Liver (tissue), 9 donors: ENCODE data around the gene DRD1. TPM values are rescaled to one million over a fixed set of nuclear protein-coding genes. Genes with fewer than 3 reads are reported as not detected.
A peak's percentile ranks its signal among the peaks of the same experiment; 100 is the strongest.

Source experiments
- DNase-seq: peaks from one replicate; pipeline ENCODE4 v3.0.0-alpha.2; 2017; ENCODE audit warnings: low spot score
- H3K27ac ChIP-seq, 2 donors: one replicate each; pipeline ENCODE4 v1.7.0; 2013; ENCODE audit warnings: inconsistent platforms in 2 of 2, low read length in 2 of 2, control low read depth in 1 of 2, low read depth in 1 of 2, mild to moderate bottlenecking in 1 of 2
- H3K27me3 ChIP-seq, 4 donors: one replicate each; pipeline versions ENCODE4 v1.6.1 to v1.7.0; 2013; ENCODE audit warnings: low read length in 3 of 4, inconsistent platforms in 1 of 4, mild to moderate bottlenecking in 1 of 4, moderate library complexity in 1 of 4; ENCODE audit not compliant: control insufficient read depth in 4 of 4, insufficient read depth in 4 of 4
- H3K36me3 ChIP-seq, 4 donors: one replicate each; pipeline versions ENCODE4 v1.6.1 to v1.7.0; 2013; ENCODE audit warnings: low read length in 3 of 4, mild to moderate bottlenecking in 3 of 4, low read depth in 1 of 4, moderate library complexity in 1 of 4; ENCODE audit not compliant: control insufficient read depth in 4 of 4, insufficient read depth in 3 of 4
- H3K4me1 ChIP-seq, 4 donors: one replicate each; pipeline versions ENCODE4 v1.6.1 to v1.7.0; 2013; ENCODE audit warnings: low read length in 3 of 4, mild to moderate bottlenecking in 3 of 4, moderate library complexity in 1 of 4; ENCODE audit not compliant: control insufficient read depth in 4 of 4, insufficient read depth in 4 of 4
- H3K4me3 ChIP-seq, 3 donors: one replicate each; pipeline versions ENCODE4 v1.6.1 to v1.7.0; 2013; ENCODE audit warnings: low read length in 3 of 3, control low read depth in 1 of 3, low read depth in 1 of 3, mild to moderate bottlenecking in 1 of 3
- H3K9ac ChIP-seq, 2 donors: one replicate each; pipeline ENCODE4 v1.7.0; 2013; ENCODE audit warnings: low read length in 2 of 2, mild to moderate bottlenecking in 2 of 2, moderate library complexity in 2 of 2, control low read depth in 1 of 2, low read depth in 1 of 2
- H3K9me3 ChIP-seq, 4 donors: one replicate each; pipeline versions ENCODE4 v1.6.1 to v1.7.0; 2013; ENCODE audit warnings: low read length in 3 of 4; ENCODE audit not compliant: control insufficient read depth in 4 of 4
- ATF3 ChIP-seq: IDR thresholded peaks from 2 replicates; pipeline ENCODE4 v1.6.1; 2016; ENCODE audit warnings: antibody characterized with exemption
- EGR1 ChIP-seq, 2 donors: IDR thresholded peaks; 2 replicates each; pipeline ENCODE4 v1.6.1; 2016 to 2018; ENCODE audit warnings: antibody characterized with exemption in 2 of 2, low read depth in 2 of 2
- FOXA2 ChIP-seq: IDR thresholded peaks from 2 replicates; pipeline ENCODE4 v1.6.1; 2016; ENCODE audit warnings: antibody characterized with exemption
- GABPA ChIP-seq, 2 donors: IDR thresholded peaks in 1 of 2; conservative IDR thresholded peaks in 1 of 2; 2 replicates each; pipeline ENCODE4 v1.6.1; 2016; ENCODE audit warnings: antibody characterized with exemption in 2 of 2, mild to moderate bottlenecking in 1 of 2, moderate library complexity in 1 of 2
- HNF4A ChIP-seq, 2 donors: conservative IDR thresholded peaks; 2 replicates each; pipeline ENCODE4 v1.6.1; 2016; ENCODE audit warnings: antibody characterized with exemption in 2 of 2, mild to moderate bottlenecking in 2 of 2
- HNF4G ChIP-seq: IDR thresholded peaks from 2 replicates; pipeline ENCODE4 v1.6.1; 2016; ENCODE audit warnings: antibody characterized with exemption
- JUND ChIP-seq, 2 donors: IDR thresholded peaks; 2 replicates each; pipeline ENCODE4 v1.6.1; 2016; ENCODE audit warnings: antibody characterized with exemption in 2 of 2
- MAX ChIP-seq: IDR thresholded peaks from 2 replicates; pipeline ENCODE4 v1.6.1; 2016; ENCODE audit warnings: antibody characterized with exemption
- NR2F2 ChIP-seq: IDR thresholded peaks from 2 replicates; pipeline ENCODE4 v1.6.1; 2016; ENCODE audit warnings: antibody characterized with exemption
- RAD21 ChIP-seq, 2 donors: IDR thresholded peaks; 2 replicates each; pipeline ENCODE4 v1.6.1; 2016; ENCODE audit warnings: antibody characterized with exemption in 2 of 2, mild to moderate bottlenecking in 2 of 2
- RXRA ChIP-seq, 2 donors: IDR thresholded peaks; 2 replicates each; pipeline ENCODE4 v1.6.1; 2017 to 2018; ENCODE audit warnings: antibody characterized with exemption in 2 of 2, mild to moderate bottlenecking in 1 of 2
- SP1 ChIP-seq: IDR thresholded peaks from 2 replicates; pipeline ENCODE4 v1.6.1; 2018; ENCODE audit warnings: antibody characterized with exemption, mild to moderate bottlenecking
- TAF1 ChIP-seq: conservative IDR thresholded peaks from 2 replicates; pipeline ENCODE4 v1.6.1; 2016; ENCODE audit warnings: antibody characterized with exemption, mild to moderate bottlenecking
- YY1 ChIP-seq: IDR thresholded peaks from 2 replicates; pipeline ENCODE4 v1.6.1; 2016; ENCODE audit warnings: antibody characterized with exemption, mild to moderate bottlenecking
- WGBS: extraction: QIAGEN DNeasy Blood & Tissue Kit; methylation state at CpG from one replicate; pipeline ENCODE4 v1.1.7; 2013; 5-methylcytosine and 5-hydroxymethylcytosine counted together
- polyA plus RNA-seq, 2 donors: library from polyadenylated mRNA; stranded (reverse) in 1 of 2; unstranded in 1 of 2; fragments of 200-250 nt in 1 of 2; fragments of >200 nt in 1 of 2; fragmentation: Nextera tagmentation in 1 of 2; extraction: Ambion mirVana in 1 of 2; gene quantifications; one replicate each; pipeline versions ENCODE4 v1.2.1 to v1.2.3, GENCODE V29; 2013 to 2015
- total RNA-seq, 2 donors: library from RNA; depleted of rRNA; stranded (reverse); fragments of >200 nt; gene quantifications; one replicate each; pipeline ENCODE4 v1.2.3, GENCODE V29; 2014
- TF ChIP-seq, protein P1 (sequence below): IDR thresholded peaks from 2 replicates; pipeline ENCODE4 v1.6.1; 2016; ENCODE audit warnings: antibody characterized with exemption
- TF ChIP-seq, protein P2 (sequence below): fragments of 150-350 bp; IDR thresholded peaks from 2 replicates; pipeline ENCODE4 v1.5.1; 2017; ENCODE audit warnings: improper control_type of control experiment, low read depth, low read length; ENCODE audit not compliant: missing input control
- TF ChIP-seq, protein P3 (sequence below): IDR thresholded peaks from 2 replicates; pipeline ENCODE4 v1.6.1; 2016; ENCODE audit warnings: antibody characterized with exemption, mild to moderate bottlenecking
- donor health status: healthy.
- donor health status: healthy.
- donor health status: healthy.
- donor health status: healthy.
- donor health status: healthy.

Gene DRD1
- total and polyA plus RNA-seq, 4 donors: 0.05 to 0.17 TPM; not detected in 2

- no peaks in the 10 kb centered on the region for H3K9me3 ChIP-seq
- H3K9ac ChIP-seq: no peak overlapping the region
- no peaks in the 10 kb centered on the region for H3K27me3 ChIP-seq
- no peaks in the 10 kb centered on the region for H3K36me3 ChIP-seq
- H3K4me3 ChIP-seq: no peak overlapping the region
- DNase-seq: peak; percentile 44
- no peak for TF ChIP-seq GABPA (IDR thresholded peaks at IDR 0.05 in 1 of 2, conservative IDR thresholded peaks at IDR 0.05 in 1 of 2)
- TF ChIP-seq NR2F2: no peak
- TF ChIP-seq RAD21 (IDR thresholded peaks at IDR 0.05): peak; percentile 70 to 85
- TF ChIP-seq, protein P1, sequence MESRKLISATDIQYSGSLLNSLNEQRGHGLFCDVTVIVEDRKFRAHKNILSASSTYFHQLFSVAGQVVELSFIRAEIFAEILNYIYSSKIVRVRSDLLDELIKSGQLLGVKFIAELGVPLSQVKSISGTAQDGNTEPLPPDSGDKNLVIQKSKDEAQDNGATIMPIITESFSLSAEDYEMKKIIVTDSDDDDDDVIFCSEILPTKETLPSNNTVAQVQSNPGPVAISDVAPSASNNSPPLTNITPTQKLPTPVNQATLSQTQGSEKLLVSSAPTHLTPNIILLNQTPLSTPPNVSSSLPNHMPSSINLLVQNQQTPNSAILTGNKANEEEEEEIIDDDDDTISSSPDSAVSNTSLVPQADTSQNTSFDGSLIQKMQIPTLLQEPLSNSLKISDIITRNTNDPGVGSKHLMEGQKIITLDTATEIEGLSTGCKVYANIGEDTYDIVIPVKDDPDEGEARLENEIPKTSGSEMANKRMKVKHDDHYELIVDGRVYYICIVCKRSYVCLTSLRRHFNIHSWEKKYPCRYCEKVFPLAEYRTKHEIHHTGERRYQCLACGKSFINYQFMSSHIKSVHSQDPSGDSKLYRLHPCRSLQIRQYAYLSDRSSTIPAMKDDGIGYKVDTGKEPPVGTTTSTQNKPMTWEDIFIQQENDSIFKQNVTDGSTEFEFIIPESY: no peak
- TF ChIP-seq, protein P2, sequence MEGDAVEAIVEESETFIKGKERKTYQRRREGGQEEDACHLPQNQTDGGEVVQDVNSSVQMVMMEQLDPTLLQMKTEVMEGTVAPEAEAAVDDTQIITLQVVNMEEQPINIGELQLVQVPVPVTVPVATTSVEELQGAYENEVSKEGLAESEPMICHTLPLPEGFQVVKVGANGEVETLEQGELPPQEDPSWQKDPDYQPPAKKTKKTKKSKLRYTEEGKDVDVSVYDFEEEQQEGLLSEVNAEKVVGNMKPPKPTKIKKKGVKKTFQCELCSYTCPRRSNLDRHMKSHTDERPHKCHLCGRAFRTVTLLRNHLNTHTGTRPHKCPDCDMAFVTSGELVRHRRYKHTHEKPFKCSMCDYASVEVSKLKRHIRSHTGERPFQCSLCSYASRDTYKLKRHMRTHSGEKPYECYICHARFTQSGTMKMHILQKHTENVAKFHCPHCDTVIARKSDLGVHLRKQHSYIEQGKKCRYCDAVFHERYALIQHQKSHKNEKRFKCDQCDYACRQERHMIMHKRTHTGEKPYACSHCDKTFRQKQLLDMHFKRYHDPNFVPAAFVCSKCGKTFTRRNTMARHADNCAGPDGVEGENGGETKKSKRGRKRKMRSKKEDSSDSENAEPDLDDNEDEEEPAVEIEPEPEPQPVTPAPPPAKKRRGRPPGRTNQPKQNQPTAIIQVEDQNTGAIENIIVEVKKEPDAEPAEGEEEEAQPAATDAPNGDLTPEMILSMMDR: peak; percentile 71
- no peak for TF ChIP-seq EGR1 (IDR thresholded peaks at IDR 0.05; ENCODE audit: low read depth in 2 of 2)
- no peak for TF ChIP-seq HNF4A (conservative IDR thresholded peaks at IDR 0.05)
- TF ChIP-seq YY1: no peak
- TF ChIP-seq TAF1: no peak
- TF ChIP-seq RXRA (IDR thresholded peaks at IDR 0.05): no peak
- WGBS: 50% methylated on average over 11 of the region's 11 CpGs
- H3K27ac ChIP-seq: no peak overlapping the region
- H3K4me1 ChIP-seq: peaks cover 3 to 27% (median 22%) of the 10 kb centered on the region in 4 donors
Observed at GRCh38 chr5:175464074-175464941, 20.3 kb upstream of the DRD1 start.

DNA sequence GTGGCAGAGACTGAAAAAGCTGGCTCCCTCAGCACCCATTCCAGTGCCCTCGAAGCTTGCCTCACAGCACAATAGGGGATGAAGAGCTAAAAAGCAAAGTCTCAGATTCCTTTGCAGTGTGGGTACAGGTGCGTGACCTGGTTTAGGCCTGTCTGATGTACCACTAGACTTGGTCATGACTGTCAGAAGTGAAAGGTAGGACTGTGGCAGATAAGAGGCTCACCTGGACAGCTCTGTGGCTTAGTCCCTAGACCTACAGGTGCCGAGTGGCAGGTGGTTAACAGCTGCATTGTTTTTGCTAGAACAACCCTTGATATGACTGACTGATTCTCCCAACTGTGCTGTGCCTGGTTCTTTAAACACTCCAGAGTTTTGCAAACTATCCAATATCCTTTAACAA lies 19.7 kb upstream of the DRD1 start:
- Histone ChIP-seq H3K27ac (no peak overlapping the region), H3K4me3 (no peak overlapping the region), H3K27me3 (no peaks in the 10 kb centered on the region), H3K36me3 (no peaks in the 10 kb centered on the region), H3K9ac (no peak overlapping the region), H3K9me3 (no peaks in the 10 kb centered on the region), H3K4me1 (peaks cover 3 to 27% (median 21%) of the 10 kb centered on the region in 4 donors)
- 92% methylated on average over 3 of the region's 3 CpGs for WGBS
- no peak for DNase-seq
- no peak for TF ChIP-seq EGR1 (IDR thresholded peaks at IDR 0.05; ENCODE audit: low read depth in 2 of 2)
- TF ChIP-seq, protein P1: no peak
- TF ChIP-seq RXRA (IDR thresholded peaks at IDR 0.05): no peak
- no peak for TF ChIP-seq JUND (IDR thresholded peaks at IDR 0.05)
- TF ChIP-seq GABPA (IDR thresholded peaks at IDR 0.05 in 1 of 2, conservative IDR thresholded peaks at IDR 0.05 in 1 of 2): no peak
- no peak for TF ChIP-seq ATF3
- TF ChIP-seq, protein P3, sequence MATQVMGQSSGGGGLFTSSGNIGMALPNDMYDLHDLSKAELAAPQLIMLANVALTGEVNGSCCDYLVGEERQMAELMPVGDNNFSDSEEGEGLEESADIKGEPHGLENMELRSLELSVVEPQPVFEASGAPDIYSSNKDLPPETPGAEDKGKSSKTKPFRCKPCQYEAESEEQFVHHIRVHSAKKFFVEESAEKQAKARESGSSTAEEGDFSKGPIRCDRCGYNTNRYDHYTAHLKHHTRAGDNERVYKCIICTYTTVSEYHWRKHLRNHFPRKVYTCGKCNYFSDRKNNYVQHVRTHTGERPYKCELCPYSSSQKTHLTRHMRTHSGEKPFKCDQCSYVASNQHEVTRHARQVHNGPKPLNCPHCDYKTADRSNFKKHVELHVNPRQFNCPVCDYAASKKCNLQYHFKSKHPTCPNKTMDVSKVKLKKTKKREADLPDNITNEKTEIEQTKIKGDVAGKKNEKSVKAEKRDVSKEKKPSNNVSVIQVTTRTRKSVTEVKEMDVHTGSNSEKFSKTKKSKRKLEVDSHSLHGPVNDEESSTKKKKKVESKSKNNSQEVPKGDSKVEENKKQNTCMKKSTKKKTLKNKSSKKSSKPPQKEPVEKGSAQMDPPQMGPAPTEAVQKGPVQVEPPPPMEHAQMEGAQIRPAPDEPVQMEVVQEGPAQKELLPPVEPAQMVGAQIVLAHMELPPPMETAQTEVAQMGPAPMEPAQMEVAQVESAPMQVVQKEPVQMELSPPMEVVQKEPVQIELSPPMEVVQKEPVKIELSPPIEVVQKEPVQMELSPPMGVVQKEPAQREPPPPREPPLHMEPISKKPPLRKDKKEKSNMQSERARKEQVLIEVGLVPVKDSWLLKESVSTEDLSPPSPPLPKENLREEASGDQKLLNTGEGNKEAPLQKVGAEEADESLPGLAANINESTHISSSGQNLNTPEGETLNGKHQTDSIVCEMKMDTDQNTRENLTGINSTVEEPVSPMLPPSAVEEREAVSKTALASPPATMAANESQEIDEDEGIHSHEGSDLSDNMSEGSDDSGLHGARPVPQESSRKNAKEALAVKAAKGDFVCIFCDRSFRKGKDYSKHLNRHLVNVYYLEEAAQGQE: no peak
- TF ChIP-seq HNF4A (conservative IDR thresholded peaks at IDR 0.05): no peak
- no peak for TF ChIP-seq MAX
- TF ChIP-seq NR2F2: no peak
- TF ChIP-seq SP1: no peak
- no peak for TF ChIP-seq FOXA2
- TF ChIP-seq, protein P2: no peak
- no peak for TF ChIP-seq TAF1
- no peak for TF ChIP-seq HNF4G
